Urinary bladder (tissue), 4 donors: ENCODE data around the gene PRRC2C. TPM values are rescaled to one million over a fixed set of nuclear protein-coding genes. Genes with fewer than 3 reads are reported as not detected.
"Not testable (repeated sequence)": the region's sequence is repeated elsewhere in the genome, so short reads cannot be mapped to it uniquely, and the experiment has no call there.

Experiments
- DNase-seq: peaks from one replicate; pipeline ENCODE4 v3.0.0-alpha.2; 2015; ENCODE audit errors: extremely low spot score
- H3K27ac ChIP-seq: one replicate; pipeline ENCODE4 v1.5.1; 2013; ENCODE audit warnings: low read depth, mild to moderate bottlenecking, moderate library complexity
- H3K36me3 ChIP-seq: one replicate; pipeline ENCODE4 v1.6.1; 2013; ENCODE audit warnings: mild to moderate bottlenecking, moderate library complexity; ENCODE audit not compliant: insufficient read depth
- H3K4me1 ChIP-seq: one replicate; pipeline ENCODE4 v1.6.1; 2013; ENCODE audit warnings: mild to moderate bottlenecking, moderate library complexity; ENCODE audit not compliant: insufficient read depth
- H3K4me3 ChIP-seq: one replicate; pipeline ENCODE4 v1.5.1; 2013; ENCODE audit warnings: low read depth, low read length
- WGBS: extraction: QIAGEN DNeasy Blood & Tissue Kit; methylation state at CpG from one replicate; pipeline ENCODE4 v1.1.7; 2013; 5-methylcytosine and 5-hydroxymethylcytosine counted together
- polyA plus RNA-seq: library from polyadenylated mRNA; stranded (reverse); fragments of 200-250 nt; gene quantifications from one replicate; pipeline ENCODE4 v1.2.3, GENCODE V29; 2013
- total RNA-seq: library from RNA; depleted of rRNA; stranded (reverse); fragments of >200 nt; gene quantifications from one replicate; pipeline ENCODE4 v1.2.3, GENCODE V29; 2014
- donor health status: healthy with polysubstance abuse.
- donor health status: healthy.

The PRRC2C gene
- total and polyA plus RNA-seq, 2 donors = 36.5 to 69.9 TPM

DNA sequence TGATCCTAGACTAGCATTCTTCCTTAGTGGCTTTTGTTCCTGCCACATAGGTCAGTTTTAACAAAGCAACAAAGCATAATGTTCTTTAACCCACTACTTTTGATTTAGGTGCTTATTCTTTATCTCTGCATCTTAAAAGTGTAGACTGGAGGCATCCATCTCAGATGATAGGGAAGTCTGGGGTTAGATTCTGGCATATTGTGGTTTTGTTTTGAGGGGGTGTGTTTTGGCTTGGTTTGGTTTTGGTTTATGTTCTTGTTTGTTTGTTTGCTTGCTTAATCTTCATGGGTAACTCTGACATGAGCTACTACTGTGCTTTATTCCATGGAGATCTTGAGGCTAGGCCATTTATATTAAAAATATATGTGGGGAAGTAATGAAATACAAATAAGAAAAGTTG lies 96.4 kb downstream of the PRRC2C start:
- no peak overlapping the region for H3K27ac ChIP-seq
- H3K36me3 ChIP-seq = peaks cover 13% of the 10 kb centered on the region
- H3K4me1 ChIP-seq = no peaks in the 10 kb centered on the region
- no peak for DNase-seq
- no peak overlapping the region for H3K4me3 ChIP-seq

DNA sequence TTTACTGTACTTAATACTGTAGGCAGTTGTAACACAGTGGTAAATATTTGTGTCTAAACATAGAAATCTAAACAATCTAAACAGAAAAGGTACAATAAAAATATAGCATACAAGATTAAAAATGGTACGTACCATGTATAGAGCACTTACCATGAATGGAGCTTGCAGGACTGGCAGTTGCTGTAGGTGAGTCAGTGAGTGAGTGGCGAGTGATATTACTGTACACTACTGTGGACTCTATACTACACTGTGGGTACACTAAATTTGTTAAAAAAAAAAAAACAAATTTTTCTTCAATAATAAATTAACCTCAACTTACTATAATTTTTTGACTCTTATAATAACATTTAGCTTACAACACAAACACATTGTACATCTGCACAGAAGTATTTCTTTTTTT lies 97.3 kb downstream of the PRRC2C start:
- WGBS = 92% methylated on average over 2 of the region's 2 CpGs
- no peak overlapping the region for H3K27ac ChIP-seq
- peaks cover 10% of the 10 kb centered on the region for H3K36me3 ChIP-seq
- H3K4me1 ChIP-seq = no peaks in the 10 kb centered on the region
- H3K4me3 ChIP-seq = no peak overlapping the region
- DNase-seq = no peak

DNA sequence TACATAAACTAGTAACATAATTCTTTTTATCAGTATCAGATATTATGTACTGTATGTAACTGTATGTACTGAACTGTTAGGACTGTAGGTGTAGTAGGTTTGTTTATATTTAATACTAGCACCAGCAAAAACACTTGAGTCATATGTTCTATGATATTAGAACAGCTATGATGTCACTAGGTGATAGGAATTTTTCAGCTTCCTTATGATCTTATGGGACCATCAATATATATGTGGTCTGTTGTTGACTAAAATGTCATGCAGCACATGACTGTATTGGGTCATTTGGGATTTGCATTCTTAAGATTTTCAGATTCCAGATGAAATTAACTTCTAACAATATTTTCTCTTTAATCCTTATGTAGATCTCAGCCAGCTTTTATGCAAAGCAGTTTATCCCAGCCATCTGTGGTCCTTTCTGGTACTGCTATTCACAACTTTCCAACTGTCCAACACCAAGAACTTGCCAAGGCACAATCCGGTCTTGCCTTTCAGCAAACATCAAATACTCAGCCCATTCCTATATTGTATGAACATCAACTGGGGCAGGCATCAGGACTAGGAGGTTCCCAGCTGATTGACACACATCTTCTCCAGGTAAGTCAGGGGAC lies 98.4 kb downstream of the PRRC2C start:
- H3K36me3 ChIP-seq = peaks cover 4% of the 10 kb centered on the region
- no peak overlapping the region for H3K4me3 ChIP-seq
- WGBS = 81% methylated on average over 1 of the region's 1 CpG
- DNase-seq = no peak
- H3K4me1 ChIP-seq = no peaks in the 10 kb centered on the region
- H3K27ac ChIP-seq = no peak overlapping the region

DNA sequence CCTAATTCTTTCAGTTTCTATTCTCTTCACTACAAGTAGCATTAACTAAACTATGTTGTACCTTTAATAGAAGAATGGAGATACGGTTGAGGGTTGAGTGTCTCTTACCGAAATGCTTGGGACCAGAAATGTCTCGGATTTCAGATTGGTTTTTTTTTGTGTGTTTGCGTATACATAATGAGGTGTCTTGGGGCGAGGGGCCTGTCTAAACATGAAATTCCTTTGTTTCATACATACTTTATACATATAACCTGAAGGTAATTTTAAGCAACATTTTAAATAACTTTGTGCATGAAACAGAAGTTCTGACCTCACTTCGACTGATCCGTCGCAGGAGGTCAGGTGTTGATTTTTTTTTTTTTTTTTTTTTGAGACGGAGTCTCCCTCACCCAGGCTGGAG lies 100.4 kb downstream of the PRRC2C start:
- no peaks in the 10 kb centered on the region for H3K4me1 ChIP-seq
- H3K4me3 ChIP-seq = no peak overlapping the region
- 91% methylated on average over 9 of the region's 9 CpGs for WGBS
- DNase-seq = no peak
- no peak overlapping the region for H3K27ac ChIP-seq
- H3K36me3 ChIP-seq = peaks cover 7% of the 10 kb centered on the region

DNA sequence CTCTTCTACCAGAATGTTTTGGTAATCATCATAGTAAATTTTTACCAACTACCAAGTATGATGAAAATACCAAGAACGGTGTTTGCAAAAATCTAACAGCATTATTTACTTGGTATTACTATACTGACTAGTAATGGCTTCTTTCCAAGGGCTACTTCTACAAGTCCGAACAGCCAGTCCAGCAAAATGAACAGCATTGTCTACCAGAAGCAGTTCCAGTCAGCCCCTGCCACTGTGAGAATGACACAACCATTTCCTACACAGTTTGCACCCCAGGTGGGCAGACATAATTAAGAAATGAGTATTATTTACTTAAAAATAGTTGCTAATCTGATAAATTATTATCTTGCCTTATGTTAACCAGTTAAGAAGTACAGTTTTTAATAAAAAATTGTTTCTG lies 102.9 kb downstream of the PRRC2C start:
- DNase-seq = no peak
- Histone ChIP-seq H3K4me3 (no peak overlapping the region), H3K36me3 (peaks cover 12% of the 10 kb centered on the region), H3K27ac (no peak overlapping the region), H3K4me1 (no peaks in the 10 kb centered on the region)
- 91% methylated on average over 2 of the region's 2 CpGs for WGBS

DNA sequence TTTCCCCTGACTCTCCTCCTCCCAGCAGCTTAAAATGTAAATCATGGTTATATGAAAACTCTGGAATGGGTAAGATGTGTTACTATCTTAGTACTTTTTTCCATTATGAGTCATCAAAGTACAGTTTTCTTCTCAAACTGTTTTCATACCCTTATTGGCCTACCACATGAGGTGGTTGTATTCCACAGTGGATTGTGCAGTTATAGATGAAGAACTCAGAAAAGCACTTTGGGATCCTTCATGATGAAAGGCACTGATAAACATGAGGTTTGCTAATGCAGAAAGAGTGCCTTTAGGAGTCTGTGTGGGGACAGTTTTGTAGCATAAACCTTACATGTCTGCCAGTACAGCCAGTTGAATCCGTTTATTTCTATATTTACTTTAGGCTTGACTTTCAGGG lies 104.7 kb downstream of the PRRC2C start:
- Histone ChIP-seq H3K4me3 (no peak overlapping the region), H3K27ac (no peak overlapping the region), H3K36me3 (peaks cover 12% of the 10 kb centered on the region), H3K4me1 (no peaks in the 10 kb centered on the region)
- no peak for DNase-seq
- WGBS = 52% methylated on average over 1 of the region's 1 CpG

DNA sequence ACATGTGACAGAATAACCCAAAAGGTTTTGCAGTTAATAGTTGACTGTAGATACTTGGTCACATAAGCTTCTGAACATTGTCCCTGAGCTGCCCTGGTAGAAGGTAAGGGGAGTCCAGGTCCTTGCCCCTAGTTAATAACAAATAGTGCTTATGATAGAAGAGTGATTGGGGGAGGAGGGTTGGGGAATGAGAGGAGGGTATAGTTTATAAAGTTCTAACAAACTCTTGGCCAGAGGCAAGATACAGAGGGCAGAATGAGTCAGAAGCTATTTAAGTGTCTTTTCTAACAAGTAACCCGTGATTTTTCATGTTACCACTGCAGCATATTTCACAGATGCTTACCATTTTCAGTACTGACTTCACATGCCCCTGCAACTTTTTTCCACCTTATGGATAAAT lies 110.0 kb downstream of the PRRC2C start:
- no peak overlapping the region for H3K27ac ChIP-seq
- 69% methylated on average over 1 of the region's 1 CpG for WGBS
- no peak for DNase-seq
- H3K4me1 ChIP-seq = no peaks in the 10 kb centered on the region
- peaks cover 9% of the 10 kb centered on the region for H3K36me3 ChIP-seq
- no peak overlapping the region for H3K4me3 ChIP-seq

DNA sequence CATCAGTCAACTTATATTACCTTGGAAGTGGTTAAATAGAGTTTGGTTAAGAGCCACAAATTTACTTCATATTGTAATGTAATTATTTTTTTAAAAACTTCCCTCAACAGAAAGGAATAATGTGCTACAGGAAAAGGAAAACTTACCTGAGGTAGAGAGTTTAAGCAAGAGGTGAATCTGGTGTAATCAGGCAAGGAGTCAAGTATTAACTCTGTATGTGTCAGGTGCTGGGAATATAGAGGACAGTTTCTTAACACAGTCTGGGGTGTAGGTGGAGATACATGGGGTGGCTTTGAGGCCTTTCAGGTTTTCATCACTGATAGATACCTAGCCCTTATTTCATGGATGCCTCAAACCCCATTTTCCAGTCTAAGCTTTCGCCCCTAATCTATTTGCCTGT lies 110.8 kb downstream of the PRRC2C start:
- H3K27ac ChIP-seq = no peak overlapping the region
- WGBS = 98% methylated on average over 1 of the region's 1 CpG

DNA sequence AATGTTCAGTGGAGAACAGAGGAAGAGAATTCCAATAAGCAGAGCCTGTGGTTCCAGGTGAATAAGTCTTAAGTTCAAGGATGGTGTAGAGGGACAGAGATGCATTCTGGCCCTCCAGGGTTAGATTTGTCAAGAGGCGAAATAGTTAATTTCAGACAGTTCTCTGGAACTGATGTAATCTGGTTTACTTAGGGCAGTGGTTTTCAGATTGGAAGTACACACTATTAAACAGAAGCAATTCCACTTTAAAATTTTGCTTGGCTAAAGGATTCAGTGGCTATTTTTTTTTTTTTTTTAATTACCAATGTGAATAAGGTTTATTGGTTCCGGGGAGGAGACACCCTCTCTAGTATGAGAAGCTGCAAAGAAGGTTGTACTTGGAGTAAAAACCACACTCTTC lies 111.4 kb downstream of the PRRC2C start:
- H3K27ac ChIP-seq = no peak overlapping the region
- no peaks in the 10 kb centered on the region for H3K4me1 ChIP-seq
- no peak for DNase-seq
- WGBS = 91% methylated on average over 2 of the region's 2 CpGs
- H3K4me3 ChIP-seq = no peak overlapping the region
- peaks cover 9% of the 10 kb centered on the region for H3K36me3 ChIP-seq

More for the DNA sequence above, 110.8 kb downstream of the PRRC2C start:
- no peak for DNase-seq
- Histone ChIP-seq H3K36me3 (peaks cover 9% of the 10 kb centered on the region), H3K4me3 (no peak overlapping the region), H3K4me1 (no peaks in the 10 kb centered on the region)

DNA sequence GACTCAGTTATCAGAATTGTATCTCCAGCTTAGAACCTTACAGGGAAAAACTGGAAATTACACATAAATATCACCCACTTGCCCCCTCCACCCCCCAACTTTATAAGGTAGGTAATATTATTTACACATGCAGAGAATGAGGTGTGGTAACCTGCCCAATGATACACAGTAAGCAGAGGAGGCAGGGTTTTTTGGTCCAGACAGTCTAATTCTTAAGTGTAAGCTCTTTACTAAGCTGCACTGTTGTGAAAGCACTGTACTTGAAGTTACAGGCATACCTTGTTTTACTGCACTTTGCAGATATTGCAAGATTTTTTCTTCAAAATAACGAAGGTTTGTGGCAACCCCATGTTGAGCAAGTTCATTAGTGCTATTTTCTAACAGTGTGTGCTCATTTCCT lies 111.9 kb downstream of the PRRC2C start:
- H3K4me3 ChIP-seq = no peak overlapping the region
- no peak for DNase-seq
- H3K36me3 ChIP-seq = peaks cover 7% of the 10 kb centered on the region
- H3K27ac ChIP-seq = no peak overlapping the region
- no peaks in the 10 kb centered on the region for H3K4me1 ChIP-seq
- WGBS = 79% methylated on average over 1 of the region's 1 CpG

DNA sequence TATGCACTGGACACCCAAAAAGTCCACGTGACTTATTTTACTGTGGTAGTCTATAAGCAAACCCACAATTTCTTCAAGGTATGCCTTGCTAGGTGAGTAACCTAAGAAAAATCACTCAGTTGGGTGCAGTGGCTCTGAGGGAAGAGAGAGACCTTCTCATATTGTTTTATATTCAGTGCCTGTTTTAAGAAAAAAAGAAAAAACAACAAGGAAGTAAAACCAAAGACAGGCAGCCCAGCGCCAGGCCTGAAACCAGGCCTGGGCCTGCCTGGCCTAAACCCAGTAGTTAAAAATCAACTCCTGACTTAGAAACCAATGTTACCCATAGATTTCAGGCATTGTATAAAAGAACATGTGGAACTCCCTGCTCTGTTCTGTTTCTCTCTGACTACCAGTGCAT lies 115.0 kb downstream of the PRRC2C start:
- H3K4me3 ChIP-seq, H3K27ac ChIP-seq, DNase-seq, H3K36me3 ChIP-seq, H3K4me1 ChIP-seq: not testable (repeated sequence)
- 91% methylated on average over 2 of the region's 2 CpGs for WGBS

DNA sequence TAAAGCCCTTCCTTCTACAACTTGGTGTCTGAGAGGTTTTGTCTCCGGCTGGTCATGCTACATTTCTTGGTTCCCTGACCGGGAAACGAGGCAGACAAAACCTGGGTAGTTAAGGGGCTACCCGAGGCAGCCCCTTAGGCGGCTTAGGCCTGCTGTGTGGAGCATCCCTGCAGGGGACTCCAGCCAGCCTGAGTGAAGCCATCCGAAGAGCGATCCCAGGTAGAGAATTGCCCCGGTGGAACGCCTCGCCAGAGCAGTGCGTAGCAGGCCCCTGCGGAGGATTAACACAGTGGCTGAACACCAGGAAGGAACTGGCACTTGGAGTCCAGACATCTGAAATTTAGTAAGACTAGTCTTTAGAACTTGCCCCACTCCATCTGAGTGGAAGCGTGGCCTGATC lies 115.5 kb downstream of the PRRC2C start:
- no peak for DNase-seq
- WGBS = 91% methylated on average over 13 of the region's 13 CpGs
- no peak overlapping the region for H3K27ac ChIP-seq
- no peak overlapping the region for H3K4me3 ChIP-seq
- no peaks in the 10 kb centered on the region for H3K36me3 ChIP-seq
- H3K4me1 ChIP-seq = no peaks in the 10 kb centered on the region

DNA sequence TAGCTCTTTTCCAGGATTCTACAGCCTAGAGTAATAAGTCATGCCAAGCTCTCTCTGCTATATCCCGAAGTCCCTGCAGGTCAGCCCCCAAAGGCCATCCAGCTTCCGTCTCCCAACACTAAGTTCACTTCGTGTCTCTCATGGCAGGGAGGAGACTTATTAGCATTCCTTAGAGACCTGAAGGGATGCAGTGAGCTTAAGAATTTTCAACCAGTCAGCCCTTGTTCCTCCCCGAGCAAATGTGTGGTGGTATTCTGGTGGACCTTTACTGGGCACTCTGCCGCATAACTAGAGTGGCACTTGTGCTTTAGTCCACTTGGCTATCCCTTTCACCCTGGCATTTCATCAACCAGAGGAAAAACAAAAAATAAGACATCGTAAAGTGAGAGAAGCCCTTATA lies 117.7 kb downstream of the PRRC2C start:
- not testable (repeated sequence) for H3K4me3 ChIP-seq, H3K4me1 ChIP-seq, H3K36me3 ChIP-seq, H3K27ac ChIP-seq, DNase-seq
- 73% methylated on average over 6 of the region's 6 CpGs for WGBS

DNA sequence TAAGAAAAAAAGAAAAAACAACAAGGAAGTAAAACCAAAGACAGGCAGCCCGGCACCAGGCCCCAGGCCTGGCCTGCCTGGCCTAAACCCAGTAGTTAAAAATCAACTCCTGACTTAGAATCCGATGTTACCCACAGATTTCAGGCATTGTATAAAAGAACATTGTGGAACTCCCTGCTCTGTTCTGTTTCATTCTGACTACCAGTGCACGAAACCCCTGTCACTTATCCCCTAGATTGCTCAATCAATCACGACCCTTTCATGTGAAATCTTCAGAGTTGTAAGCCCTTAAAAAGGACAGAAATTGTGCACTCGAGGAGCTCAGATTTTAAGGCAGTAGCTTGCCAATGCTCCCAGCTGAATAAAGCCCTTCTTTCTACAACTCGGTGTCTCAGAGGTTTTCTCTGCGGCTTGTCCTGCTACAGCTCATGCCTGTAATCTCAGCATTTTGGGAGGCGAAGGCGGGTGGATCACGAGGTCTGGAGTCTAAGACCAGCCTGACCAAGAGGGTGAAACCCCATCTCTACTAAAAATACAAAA lies 121.1 kb downstream of the PRRC2C start:
- Histone ChIP-seq H3K4me3 (no peak overlapping the region), H3K4me1 (no peaks in the 10 kb centered on the region), H3K36me3 (no peaks in the 10 kb centered on the region), H3K27ac (no peak overlapping the region)
- 77% methylated on average over 10 of the region's 10 CpGs for WGBS
- no peak for DNase-seq

DNA sequence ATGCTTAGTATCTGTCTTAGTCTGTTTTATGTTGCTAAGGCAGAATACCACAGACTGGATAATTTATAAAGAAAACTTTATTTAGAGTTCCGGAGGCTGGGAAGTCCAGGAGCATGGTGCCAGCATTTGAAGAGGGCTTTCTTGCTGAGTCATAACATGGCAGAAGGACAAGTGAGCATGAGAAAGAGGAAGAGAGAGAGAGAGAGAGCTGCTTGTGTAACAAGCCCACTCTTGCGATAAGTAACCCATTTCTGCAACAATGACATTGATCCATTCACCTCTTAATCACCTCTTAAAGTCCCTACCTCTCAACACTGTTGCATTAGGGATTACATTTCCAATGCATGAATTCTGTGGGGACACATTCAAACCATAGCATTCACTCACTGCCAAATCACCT lies 125.1 kb downstream of the PRRC2C start:
- H3K36me3 ChIP-seq = no peaks in the 10 kb centered on the region
- H3K4me3 ChIP-seq = no peak overlapping the region
- no peak overlapping the region for H3K27ac ChIP-seq
- DNase-seq = no peak
- 80% methylated on average over 2 of the region's 2 CpGs for WGBS
- no peaks in the 10 kb centered on the region for H3K4me1 ChIP-seq
